K562 (cell line): ENCODE results near the gene SOWAHA. TPM values are rescaled to one million over a fixed set of nuclear protein-coding genes. Genes with fewer than 3 reads are reported as not detected.
A peak's percentile ranks its signal among the peaks of the same experiment; 100 is the strongest.

Experiments
- FOXM1 ChIP-seq, 2 experiments: fragments of 450-650 bp in 1 of 2; sonication (generic) in 1 of 2; formaldehyde crosslinking in 1 of 2; IDR thresholded peaks; 2 replicates each; pipeline versions ENCODE4 v1.6.1 to v1.9.0; 2017 to 2022; ENCODE audit warnings: low read depth in 2 of 2, mild to moderate bottlenecking in 2 of 2, missing genetic modification reagents in 1 of 2, moderate library complexity in 1 of 2
- HCFC1 ChIP-seq: IDR thresholded peaks from 2 replicates; pipeline ENCODE4 v1.6.1; 2012; ENCODE audit warnings: low read depth, low read length, improper control_type of control experiment
- JUN ChIP-seq, 2 experiments: sonication (generic) in 1 of 2; formaldehyde crosslinking in 1 of 2; IDR thresholded peaks; 2 replicates each; pipeline versions ENCODE4 v1.6.1 to v1.8.0; 2012 to 2022; ENCODE audit warnings: borderline replicate concordance in 2 of 2, mild to moderate bottlenecking in 2 of 2, improper control_type of control experiment in 1 of 2, low read depth in 1 of 2, low read length in 1 of 2, missing genetic modification reagents in 1 of 2
- KAT8 ChIP-seq: fragments of 450-650 bp; IDR thresholded peaks from 2 replicates; pipeline ENCODE4 v1.6.1; 2016; ENCODE audit warnings: low read depth, mild to moderate bottlenecking
- MAZ ChIP-seq, 2 experiments: fragments of 450-650 bp in 1 of 2; sonication (generic) in 1 of 2; formaldehyde crosslinking; IDR thresholded peaks in 1 of 2; conservative IDR thresholded peaks in 1 of 2; 2 replicates each; pipeline versions ENCODE4 v1.4.0 to v1.5.0; 2020; ENCODE audit warnings: mild to moderate bottlenecking in 1 of 2, missing genetic modification reagents in 1 of 2
- POLR2AphosphoS5 ChIP-seq: IDR thresholded peaks from 2 replicates; pipeline ENCODE4 v1.6.1; 2011; ENCODE audit warnings: mild to moderate bottlenecking, low read depth, low read length, moderate library complexity; ENCODE audit not compliant: control insufficient read depth, insufficient read depth
- SETDB1 ChIP-seq: IDR thresholded peaks from one replicate; pipeline ENCODE4 v1.6.1; 2012; ENCODE audit warnings: low read length, control low read depth, inconsistent platforms
- TOE1 ChIP-seq, 2 experiments: fragments of 450-650 bp in 1 of 2; sonication (generic) in 1 of 2; formaldehyde crosslinking in 1 of 2; IDR thresholded peaks; 2 replicates each; pipeline versions ENCODE4 v1.7.1 to v1.8.0; 2016 to 2022; ENCODE audit warnings: borderline replicate concordance in 2 of 2, mild to moderate bottlenecking in 2 of 2, antibody characterized with exemption in 1 of 2, inconsistent platforms in 1 of 2, low read depth in 1 of 2, missing genetic modification reagents in 1 of 2, moderate library complexity in 1 of 2
- YY1 ChIP-seq, 3 experiments: IDR thresholded peaks; 2 replicates each; pipeline ENCODE4 v1.6.1; 2011; ENCODE audit warnings: low read length in 2 of 3, mild to moderate bottlenecking in 2 of 3, moderate library complexity in 2 of 3, borderline replicate concordance in 1 of 3, control low read depth in 1 of 3, low read depth in 1 of 3; ENCODE audit not compliant: insufficient read depth in 3 of 3, insufficient replicate concordance in 2 of 3, control insufficient read depth in 1 of 3, insufficient read length in 1 of 3; ENCODE audit errors: extremely low read depth in 1 of 3
- ZNF140 ChIP-seq: fragments of 250-450 bp; sonication (Bioruptor Pico); IDR thresholded peaks from 2 replicates; pipeline ENCODE4 v1.8.0; 2021; ENCODE audit warnings: moderate library complexity, mild to moderate bottlenecking, inconsistent platforms
- ZNF143 ChIP-seq: sonication (generic); formaldehyde crosslinking; IDR thresholded peaks from 2 replicates; pipeline ENCODE4 v1.9.0; 2022; ENCODE audit warnings: mild to moderate bottlenecking, missing genetic modification reagents
- ZNF551 ChIP-seq: fragments of 250-450 bp; sonication (Bioruptor Pico); IDR thresholded peaks from 2 replicates; pipeline ENCODE4 v1.5.0; 2021; ENCODE audit warnings: mild to moderate bottlenecking, moderate library complexity
- ZNF668 ChIP-seq: fragments of 250-450 bp; sonication (Bioruptor Pico); IDR thresholded peaks from 2 replicates; pipeline ENCODE4 v1.8.0; 2022; ENCODE audit warnings: mild to moderate bottlenecking, inconsistent platforms
- polyA plus RNA-seq, 8 experiments: library from polyadenylated mRNA; depleted of rRNA in 4 of 8; stranded (reverse) in 5 of 8; unstranded in 3 of 8; fragments of >200 nt; fragmentation: Nextera tagmentation in 2 of 8; fragmentation: Illumina TruSeq in 1 of 8; extraction: Ambion mirVana in 2 of 8; extraction: Trizol in 1 of 8; gene quantifications; 2 replicates each; pipeline versions ENCODE4 v1.2.1 to v1.2.3, GENCODE V29; 2011 to 2014; ENCODE audit warnings: inconsistent platforms in 1 of 8, missing spikeins in 1 of 8
- total RNA-seq, 7 experiments: library from RNA; depleted of rRNA in 6 of 7; stranded (reverse); fragments of >200 nt in 6 of 7; fragmentation: Illumina TruSeq in 2 of 7; extraction: Trizol in 2 of 7; gene quantifications; 2 replicates each; pipeline versions ENCODE4 v1.2.1 to v1.2.3, GENCODE V29; 2011 to 2021; ENCODE audit warnings: low replicate concordance in 1 of 7
- TF ChIP-seq, protein P1 (sequence below): fragments of 450-650 bp; IDR thresholded peaks from 2 replicates; pipeline ENCODE4 v1.6.1; 2018; ENCODE audit not compliant: partially characterized antibody
- TF ChIP-seq, protein P2 (sequence below): fragments of 200-400 bp; formaldehyde crosslinking; IDR thresholded peaks from 2 replicates; pipeline ENCODE4 v1.6.1; 2017; ENCODE audit warnings: mild to moderate bottlenecking, low read depth, low read length, moderate library complexity
- TF ChIP-seq, protein P3 (sequence below), 2 experiments: IDR thresholded peaks; 2 replicates each; pipeline ENCODE4 v1.6.1; 2012; ENCODE audit warnings: improper control_type of control experiment in 2 of 2, low read depth in 2 of 2, low read length in 2 of 2, borderline replicate concordance in 1 of 2

SOWAHA gene
- total and polyA plus RNA-seq, 9 of the 15 experiments (the other 6 are each of a cell fraction or from before 2014, with no cell fraction given) = not detected

DNA sequence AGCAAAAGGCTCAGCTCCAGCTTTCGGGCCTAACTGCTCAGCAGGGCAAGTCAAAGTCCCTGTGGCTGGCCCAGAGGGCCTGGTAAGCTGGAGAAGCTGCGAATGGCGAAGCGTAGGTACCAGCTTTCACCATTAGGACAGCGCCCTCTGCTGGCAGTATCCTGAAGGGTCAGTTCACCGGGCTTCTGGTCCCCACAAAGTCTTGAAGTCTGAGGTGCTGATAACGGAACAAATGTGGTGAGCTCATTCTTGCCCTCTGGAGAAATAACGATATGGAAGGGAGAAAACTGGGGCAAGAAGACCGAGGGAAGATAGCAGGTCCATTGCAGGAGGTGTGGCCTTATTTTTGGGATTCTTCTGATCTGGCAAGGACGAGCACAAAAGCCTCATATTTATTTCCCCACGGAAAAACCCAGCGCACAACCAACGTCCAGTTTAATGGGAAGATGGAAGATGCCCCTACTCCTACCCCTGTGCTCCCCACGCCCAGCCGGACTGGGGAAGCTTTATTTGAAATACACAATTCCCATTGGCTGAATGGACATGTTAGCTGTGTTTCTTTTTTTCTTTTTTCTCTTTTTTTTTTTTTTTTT is 7.2 kb downstream of the SOWAHA start (continued):
- TF ChIP-seq, protein P1, sequence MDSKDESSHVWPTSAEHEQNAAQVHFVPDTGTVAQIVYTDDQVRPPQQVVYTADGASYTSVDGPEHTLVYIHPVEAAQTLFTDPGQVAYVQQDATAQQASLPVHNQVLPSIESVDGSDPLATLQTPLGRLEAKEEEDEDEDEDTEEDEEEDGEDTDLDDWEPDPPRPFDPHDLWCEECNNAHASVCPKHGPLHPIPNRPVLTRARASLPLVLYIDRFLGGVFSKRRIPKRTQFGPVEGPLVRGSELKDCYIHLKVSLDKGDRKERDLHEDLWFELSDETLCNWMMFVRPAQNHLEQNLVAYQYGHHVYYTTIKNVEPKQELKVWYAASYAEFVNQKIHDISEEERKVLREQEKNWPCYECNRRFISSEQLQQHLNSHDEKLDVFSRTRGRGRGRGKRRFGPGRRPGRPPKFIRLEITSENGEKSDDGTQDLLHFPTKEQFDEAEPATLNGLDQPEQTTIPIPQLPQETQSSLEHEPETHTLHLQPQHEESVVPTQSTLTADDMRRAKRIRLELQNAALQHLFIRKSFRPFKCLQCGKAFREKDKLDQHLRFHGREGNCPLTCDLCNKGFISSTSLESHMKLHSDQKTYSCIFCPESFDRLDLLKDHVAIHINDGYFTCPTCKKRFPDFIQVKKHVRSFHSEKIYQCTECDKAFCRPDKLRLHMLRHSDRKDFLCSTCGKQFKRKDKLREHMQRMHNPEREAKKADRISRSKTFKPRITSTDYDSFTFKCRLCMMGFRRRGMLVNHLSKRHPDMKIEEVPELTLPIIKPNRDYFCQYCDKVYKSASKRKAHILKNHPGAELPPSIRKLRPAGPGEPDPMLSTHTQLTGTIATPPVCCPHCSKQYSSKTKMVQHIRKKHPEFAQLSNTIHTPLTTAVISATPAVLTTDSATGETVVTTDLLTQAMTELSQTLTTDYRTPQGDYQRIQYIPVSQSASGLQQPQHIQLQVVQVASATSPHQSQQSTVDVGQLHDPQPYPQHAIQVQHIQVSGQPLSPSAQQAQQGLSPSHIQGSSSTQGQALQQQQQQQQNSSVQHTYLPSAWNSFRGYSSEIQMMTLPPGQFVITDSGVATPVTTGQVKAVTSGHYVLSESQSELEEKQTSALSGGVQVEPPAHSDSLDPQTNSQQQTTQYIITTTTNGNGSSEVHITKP = peak; percentile 29
- TF ChIP-seq ZNF668 = no peak
- TF ChIP-seq JUN (IDR thresholded peaks at IDR 0.05; ENCODE audit: borderline replicate concordance, low read depth, low read length) = peak; percentile 45; the same call in 1 of the 2 replicates
- TF ChIP-seq JUN (CRISPR knock-in tag; IDR thresholded peaks at IDR 0.05; ENCODE audit: borderline replicate concordance) = no peak
- TF ChIP-seq POLR2AphosphoS5 = no peak
- no peak for TF ChIP-seq SETDB1
- TF ChIP-seq ZNF551 (CRISPR knock-in tag) = no peak
- TF ChIP-seq YY1 (IDR thresholded peaks at IDR 0.05; ENCODE audit: borderline replicate concordance in 1 of 3, control insufficient read depth in 1 of 3, extremely low read depth in 1 of 3, insufficient read depth in 3 of 3, insufficient read length in 1 of 3, insufficient replicate concordance in 2 of 3, low read depth in 1 of 3, low read length in 2 of 3) = peak in 2 of 3 experiments; percentile 34 to 65
- peak; percentile 31; the same call in 1 of the 2 replicates for TF ChIP-seq FOXM1 (IDR thresholded peaks at IDR 0.05; ENCODE audit: low read depth)
- no peak for TF ChIP-seq FOXM1 (CRISPR knock-in tag; IDR thresholded peaks at IDR 0.05; ENCODE audit: low read depth)
- no peak for TF ChIP-seq ZNF140 (CRISPR knock-in tag)
- peak; percentile 19; the same call in 1 of the 2 replicates for TF ChIP-seq HCFC1
- 0 out of 2 replicates have a peak, but pooled peaks have one; percentile 23 for TF ChIP-seq TOE1 (IDR thresholded peaks at IDR 0.05; ENCODE audit: borderline replicate concordance)
- TF ChIP-seq TOE1 (CRISPR knock-in tag; IDR thresholded peaks at IDR 0.05; ENCODE audit: borderline replicate concordance, low read depth) = no peak
- TF ChIP-seq KAT8 = no peak
- TF ChIP-seq, protein P2, sequence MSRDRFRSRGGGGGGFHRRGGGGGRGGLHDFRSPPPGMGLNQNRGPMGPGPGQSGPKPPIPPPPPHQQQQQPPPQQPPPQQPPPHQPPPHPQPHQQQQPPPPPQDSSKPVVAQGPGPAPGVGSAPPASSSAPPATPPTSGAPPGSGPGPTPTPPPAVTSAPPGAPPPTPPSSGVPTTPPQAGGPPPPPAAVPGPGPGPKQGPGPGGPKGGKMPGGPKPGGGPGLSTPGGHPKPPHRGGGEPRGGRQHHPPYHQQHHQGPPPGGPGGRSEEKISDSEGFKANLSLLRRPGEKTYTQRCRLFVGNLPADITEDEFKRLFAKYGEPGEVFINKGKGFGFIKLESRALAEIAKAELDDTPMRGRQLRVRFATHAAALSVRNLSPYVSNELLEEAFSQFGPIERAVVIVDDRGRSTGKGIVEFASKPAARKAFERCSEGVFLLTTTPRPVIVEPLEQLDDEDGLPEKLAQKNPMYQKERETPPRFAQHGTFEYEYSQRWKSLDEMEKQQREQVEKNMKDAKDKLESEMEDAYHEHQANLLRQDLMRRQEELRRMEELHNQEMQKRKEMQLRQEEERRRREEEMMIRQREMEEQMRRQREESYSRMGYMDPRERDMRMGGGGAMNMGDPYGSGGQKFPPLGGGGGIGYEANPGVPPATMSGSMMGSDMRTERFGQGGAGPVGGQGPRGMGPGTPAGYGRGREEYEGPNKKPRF = no peak
- TF ChIP-seq MAZ (CRISPR knock-in tag; conservative IDR thresholded peaks at IDR 0.05 in 1 of 2, IDR thresholded peaks at IDR 0.05 in 1 of 2) = peak; percentile 55 to 73; a peak in 3 of 4 replicates
- TF ChIP-seq, protein P3, sequence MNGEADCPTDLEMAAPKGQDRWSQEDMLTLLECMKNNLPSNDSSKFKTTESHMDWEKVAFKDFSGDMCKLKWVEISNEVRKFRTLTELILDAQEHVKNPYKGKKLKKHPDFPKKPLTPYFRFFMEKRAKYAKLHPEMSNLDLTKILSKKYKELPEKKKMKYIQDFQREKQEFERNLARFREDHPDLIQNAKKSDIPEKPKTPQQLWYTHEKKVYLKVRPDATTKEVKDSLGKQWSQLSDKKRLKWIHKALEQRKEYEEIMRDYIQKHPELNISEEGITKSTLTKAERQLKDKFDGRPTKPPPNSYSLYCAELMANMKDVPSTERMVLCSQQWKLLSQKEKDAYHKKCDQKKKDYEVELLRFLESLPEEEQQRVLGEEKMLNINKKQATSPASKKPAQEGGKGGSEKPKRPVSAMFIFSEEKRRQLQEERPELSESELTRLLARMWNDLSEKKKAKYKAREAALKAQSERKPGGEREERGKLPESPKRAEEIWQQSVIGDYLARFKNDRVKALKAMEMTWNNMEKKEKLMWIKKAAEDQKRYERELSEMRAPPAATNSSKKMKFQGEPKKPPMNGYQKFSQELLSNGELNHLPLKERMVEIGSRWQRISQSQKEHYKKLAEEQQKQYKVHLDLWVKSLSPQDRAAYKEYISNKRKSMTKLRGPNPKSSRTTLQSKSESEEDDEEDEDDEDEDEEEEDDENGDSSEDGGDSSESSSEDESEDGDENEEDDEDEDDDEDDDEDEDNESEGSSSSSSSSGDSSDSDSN (IDR thresholded peaks at IDR 0.05; ENCODE audit: borderline replicate concordance in 1 of 2, low read depth in 2 of 2, low read length in 2 of 2) = 0 out of 4 replicates have a peak, but pooled peaks of 1 of the 2 experiments have one; percentile 20
- no peak for TF ChIP-seq ZNF143 (CRISPR knock-in tag)
